ENCODE data around the gene KCNQ1. TPM values are rescaled to one million over a fixed set of nuclear protein-coding genes. Genes with fewer than 3 reads are reported as not detected.
A peak's percentile ranks its signal among the peaks of the same experiment; 100 is the strongest.

Gene KCNQ1
- total and polyA plus RNA-seq, 7 donors = 1.1 to 25.2 (median 3.8) TPM

DNA sequence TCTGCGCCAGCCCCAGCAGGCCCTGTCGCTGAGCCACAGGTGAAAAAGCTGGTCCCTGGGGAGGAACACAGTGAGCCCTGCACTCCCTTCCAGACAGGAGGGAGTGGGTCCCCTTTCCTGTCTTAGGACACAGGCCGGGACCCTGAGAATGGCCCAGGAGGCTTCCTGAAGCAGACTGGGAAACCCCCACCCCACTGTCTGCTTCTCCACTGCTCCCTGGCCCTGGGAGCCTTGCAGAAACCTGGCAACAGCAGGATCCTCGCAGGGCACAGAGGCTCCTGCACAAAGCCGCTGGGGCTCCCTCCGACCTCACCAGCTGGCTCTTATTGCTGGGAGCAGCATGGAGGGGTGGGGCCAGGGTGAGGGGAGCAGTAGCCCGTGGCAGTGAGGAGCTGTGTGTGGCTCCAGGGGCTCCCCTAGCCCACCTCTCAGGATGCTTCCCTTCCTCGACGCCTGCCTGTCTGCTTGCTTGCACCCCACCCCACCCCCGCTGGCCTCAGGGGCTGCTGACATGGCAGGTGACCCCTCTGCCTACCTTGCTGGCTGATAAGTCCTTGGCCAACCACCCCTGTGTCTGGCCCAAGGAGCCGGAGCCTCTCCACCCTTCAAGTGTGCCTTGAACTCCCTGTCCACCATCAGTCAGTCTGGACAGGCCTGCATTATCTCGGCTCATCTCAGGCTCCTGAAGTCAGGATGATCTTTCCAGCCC is 327.1 kb downstream of the KCNQ1 start:
- Histone ChIP-seq H3K4me1 (no peaks in the 10 kb centered on the region), H3K36me3 (no peaks in the 10 kb centered on the region), H3K9me3 (no peaks in the 10 kb centered on the region), H3K27me3 (no peaks in the 10 kb centered on the region), H3K4me3 (no peak overlapping the region), H3K27ac (no peak overlapping the region)
- peak; percentile 60 for DNase-seq
- TF ChIP-seq, protein P1, sequence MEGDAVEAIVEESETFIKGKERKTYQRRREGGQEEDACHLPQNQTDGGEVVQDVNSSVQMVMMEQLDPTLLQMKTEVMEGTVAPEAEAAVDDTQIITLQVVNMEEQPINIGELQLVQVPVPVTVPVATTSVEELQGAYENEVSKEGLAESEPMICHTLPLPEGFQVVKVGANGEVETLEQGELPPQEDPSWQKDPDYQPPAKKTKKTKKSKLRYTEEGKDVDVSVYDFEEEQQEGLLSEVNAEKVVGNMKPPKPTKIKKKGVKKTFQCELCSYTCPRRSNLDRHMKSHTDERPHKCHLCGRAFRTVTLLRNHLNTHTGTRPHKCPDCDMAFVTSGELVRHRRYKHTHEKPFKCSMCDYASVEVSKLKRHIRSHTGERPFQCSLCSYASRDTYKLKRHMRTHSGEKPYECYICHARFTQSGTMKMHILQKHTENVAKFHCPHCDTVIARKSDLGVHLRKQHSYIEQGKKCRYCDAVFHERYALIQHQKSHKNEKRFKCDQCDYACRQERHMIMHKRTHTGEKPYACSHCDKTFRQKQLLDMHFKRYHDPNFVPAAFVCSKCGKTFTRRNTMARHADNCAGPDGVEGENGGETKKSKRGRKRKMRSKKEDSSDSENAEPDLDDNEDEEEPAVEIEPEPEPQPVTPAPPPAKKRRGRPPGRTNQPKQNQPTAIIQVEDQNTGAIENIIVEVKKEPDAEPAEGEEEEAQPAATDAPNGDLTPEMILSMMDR (IDR thresholded peaks at IDR 0.05) = no peak
- TF ChIP-seq EP300 (IDR thresholded peaks at IDR 0.05) (no peak), POLR2AphosphoS5 (IDR thresholded peaks at IDR 0.05) (no peak), POLR2A (IDR thresholded peaks at IDR 0.05) (no peak)
- intact Hi-C loops (cut with DNase I) = no loop called here
- WGBS, 2 donors = 92 to 93% methylated on average over 12 of the region's 12 CpGs

DNA sequence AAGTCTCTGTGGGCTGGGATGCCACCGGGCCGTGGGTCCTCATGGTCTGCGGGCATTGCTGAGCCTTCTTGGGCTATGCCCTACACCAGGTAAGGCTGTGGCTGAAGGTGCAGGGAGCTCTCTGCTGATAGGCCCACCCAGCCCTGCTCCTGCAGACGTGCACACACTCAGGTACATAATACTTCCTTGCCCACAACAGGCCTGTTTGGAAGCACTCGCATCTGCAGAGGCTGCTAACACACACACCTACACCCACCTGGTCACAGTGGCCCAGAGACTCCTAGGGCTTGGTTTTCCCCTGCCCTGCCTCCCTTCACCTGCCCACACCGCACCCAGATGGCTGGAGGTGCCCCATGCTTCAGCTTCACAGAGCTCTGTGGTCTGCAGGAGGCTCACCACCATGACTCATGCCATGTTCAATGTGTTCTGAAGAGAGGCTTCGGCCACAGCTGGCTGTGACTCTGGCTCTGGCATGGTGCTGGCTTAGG is 327.8 kb downstream of the KCNQ1 start:
- no peak for DNase-seq
- no peak overlapping the region for H3K27ac ChIP-seq
- no peak overlapping the region for H3K4me3 ChIP-seq
- 79 to 92% methylated on average over 7 of the region's 7 CpGs for WGBS, 2 donors
- TF ChIP-seq POLR2AphosphoS5 (IDR thresholded peaks at IDR 0.05) (no peak), POLR2A (IDR thresholded peaks at IDR 0.05) (no peak), EP300 (IDR thresholded peaks at IDR 0.05) (no peak)
- TF ChIP-seq, protein P1 (IDR thresholded peaks at IDR 0.05) = no peak
- no peaks in the 10 kb centered on the region for H3K9me3 ChIP-seq
- peaks cover 0 to 3% (median 1%) of the 10 kb centered on the region in 4 donors for H3K4me1 ChIP-seq
- H3K36me3 ChIP-seq = no peaks in the 10 kb centered on the region
- intact Hi-C loops (cut with DNase I) = no loop called here
- H3K27me3 ChIP-seq = no peaks in the 10 kb centered on the region

DNA sequence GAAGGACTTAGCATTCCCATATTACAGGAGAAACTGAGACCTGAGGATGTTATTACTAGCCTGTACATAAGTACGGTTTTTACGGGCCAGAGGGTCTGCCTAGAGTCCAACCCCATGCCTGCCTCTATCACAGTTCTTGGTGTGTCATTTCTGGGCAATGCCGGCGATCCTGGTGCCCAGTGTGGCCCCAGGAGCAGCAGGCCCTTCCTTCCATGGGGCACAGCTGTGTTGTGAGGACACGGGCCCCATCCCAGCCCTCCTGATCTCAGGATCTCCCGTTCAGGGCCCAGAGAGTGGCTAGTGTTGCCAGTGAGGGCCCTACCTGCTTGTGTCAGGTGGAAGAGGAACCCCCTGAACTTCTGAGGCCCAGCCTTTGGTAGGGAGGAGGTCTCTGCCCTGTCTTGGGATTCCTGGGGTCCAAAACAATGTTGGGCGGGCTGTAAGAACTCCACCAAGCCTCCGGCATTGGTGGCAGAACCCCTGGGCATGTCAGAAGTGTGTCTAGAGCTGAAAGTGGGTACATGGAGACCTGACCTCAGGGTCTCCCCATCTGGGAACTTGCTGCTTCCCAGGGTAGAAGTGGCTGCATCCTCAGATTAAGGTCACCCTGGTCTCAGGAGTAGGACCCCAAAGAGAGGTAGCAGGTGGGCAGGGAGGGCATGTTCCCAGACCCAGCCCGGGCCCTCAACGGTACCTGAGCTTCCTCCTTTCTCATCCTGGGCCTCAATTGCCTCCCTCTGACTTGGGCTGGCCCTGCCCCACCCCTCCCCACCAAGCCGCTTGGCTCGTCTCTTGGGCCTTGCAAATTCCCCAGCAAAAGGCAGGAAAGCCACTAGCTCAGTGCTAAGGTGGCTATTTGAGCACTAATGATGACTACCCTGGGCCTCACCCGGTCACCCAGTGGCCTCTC is 329.6 kb downstream of the KCNQ1 start:
- no peaks in the 10 kb centered on the region for H3K27me3 ChIP-seq
- DNase-seq = no peak
- intact Hi-C loops (cut with DNase I) = no loop called here

DNA sequence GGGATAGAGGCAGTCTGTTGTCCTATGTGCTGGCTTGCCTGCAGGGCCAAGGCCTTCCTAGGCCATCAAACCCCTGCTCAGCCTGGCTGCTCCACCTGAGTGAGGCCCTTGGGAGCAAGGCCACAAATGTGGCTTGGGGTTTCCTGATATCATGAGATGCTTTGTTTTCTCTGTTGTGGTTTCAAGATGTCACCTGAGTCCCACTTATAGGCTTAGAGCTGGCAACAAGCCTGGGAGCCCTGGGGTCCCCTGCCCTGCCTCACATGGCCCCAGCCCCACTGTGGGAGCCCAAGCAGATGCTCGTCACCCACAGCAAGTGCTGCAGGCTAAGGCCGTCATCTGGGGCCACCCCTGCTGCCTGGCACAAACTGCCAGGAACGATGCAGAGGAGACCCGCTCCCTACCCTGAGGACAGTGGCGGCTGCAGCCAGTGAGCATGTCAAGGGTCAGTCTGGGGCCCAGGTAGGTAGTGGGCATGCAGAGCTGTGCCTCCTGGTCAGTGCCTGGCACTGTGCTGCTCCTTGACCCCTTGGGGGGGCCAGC is 330.3 kb downstream of the KCNQ1 start:
- Histone ChIP-seq H3K9me3 (no peaks in the 10 kb centered on the region), H3K36me3 (no peaks in the 10 kb centered on the region), H3K27me3 (no peaks in the 10 kb centered on the region), H3K4me3 (no peak overlapping the region), H3K4me1 (peaks cover 0 to 29% (median 26%) of the 10 kb centered on the region in 4 donors), H3K27ac (no peak overlapping the region)
- intact Hi-C loops (cut with DNase I) = no loop called here
- WGBS, 2 donors = 75 to 91% methylated on average over 5 of the region's 5 CpGs
- TF ChIP-seq POLR2A (IDR thresholded peaks at IDR 0.05) = no peak
- no peak for TF ChIP-seq EP300 (IDR thresholded peaks at IDR 0.05)
- TF ChIP-seq, protein P1 (IDR thresholded peaks at IDR 0.05) = no peak
- TF ChIP-seq POLR2AphosphoS5 (IDR thresholded peaks at IDR 0.05) = no peak
- DNase-seq = peak; percentile 58

More for the DNA sequence above, 329.6 kb downstream of the KCNQ1 start:
- WGBS, 2 donors = 84 to 93% methylated on average over 13 of the region's 13 CpGs
- H3K27ac ChIP-seq = no peak overlapping the region
- no peaks in the 10 kb centered on the region for H3K36me3 ChIP-seq
- H3K4me1 ChIP-seq = peaks cover 0 to 22% (median 19%) of the 10 kb centered on the region in 4 donors
- H3K4me3 ChIP-seq = no peak overlapping the region
- TF ChIP-seq EP300 (IDR thresholded peaks at IDR 0.05) = no peak
- TF ChIP-seq POLR2AphosphoS5 (IDR thresholded peaks at IDR 0.05) = no peak
- TF ChIP-seq, protein P1 (IDR thresholded peaks at IDR 0.05) = no peak
- no peaks in the 10 kb centered on the region for H3K9me3 ChIP-seq

All from sigmoid colon (tissue), 7 donors.